ENCODE results near the gene CA9.

- TF ChIP-seq SMAD3 (CRISPR knock-in tag; IDR thresholded peaks at IDR 0.05; ENCODE audit: borderline replicate concordance), result no peak
- no peak for TF ChIP-seq PREB (CRISPR knock-in tag; IDR thresholded peaks at IDR 0.05; ENCODE audit: borderline replicate concordance)
- no peak for TF ChIP-seq ESRRA (CRISPR knock-in tag; IDR thresholded peaks at IDR 0.05; ENCODE audit: borderline replicate concordance)
- TF ChIP-seq CTCF (IDR thresholded peaks at IDR 0.05), result no peak
- no peak for TF ChIP-seq CBFB (CRISPR knock-in tag; IDR thresholded peaks at IDR 0.05; ENCODE audit: low read depth)
These were observed 26.3 kb downstream of the CA9 start for GRCh38 chr9:35700031-35700430.

All from WTC11 (cell line).